Peyer's patch (tissue), 4 donors: ENCODE results near the gene VPS26C.
A peak's percentile ranks its signal among the peaks of the same experiment; 100 is the strongest.

ENCODE experiments used
- POLR2A ChIP-seq, 2 donors: fragments of 450-650 bp; IDR thresholded peaks; one replicate each; pipeline ENCODE4 v1.5.1; 2017; ENCODE audit warnings: antibody characterized with exemption in 2 of 2, mild to moderate bottlenecking in 2 of 2, moderate library complexity in 2 of 2
- TF ChIP-seq, protein P1 (sequence below), 6 experiments: fragments of 450-650 bp in 4 of 6; fragments of 200-600 bp in 2 of 6; sonication (generic) in 1 of 6; IDR thresholded peaks; one replicate each; pipeline ENCODE4 v1.5.1; 2017 to 2019; ENCODE audit warnings: antibody characterized with exemption in 6 of 6, mild to moderate bottlenecking in 3 of 6, moderate library complexity in 1 of 6

DNA sequence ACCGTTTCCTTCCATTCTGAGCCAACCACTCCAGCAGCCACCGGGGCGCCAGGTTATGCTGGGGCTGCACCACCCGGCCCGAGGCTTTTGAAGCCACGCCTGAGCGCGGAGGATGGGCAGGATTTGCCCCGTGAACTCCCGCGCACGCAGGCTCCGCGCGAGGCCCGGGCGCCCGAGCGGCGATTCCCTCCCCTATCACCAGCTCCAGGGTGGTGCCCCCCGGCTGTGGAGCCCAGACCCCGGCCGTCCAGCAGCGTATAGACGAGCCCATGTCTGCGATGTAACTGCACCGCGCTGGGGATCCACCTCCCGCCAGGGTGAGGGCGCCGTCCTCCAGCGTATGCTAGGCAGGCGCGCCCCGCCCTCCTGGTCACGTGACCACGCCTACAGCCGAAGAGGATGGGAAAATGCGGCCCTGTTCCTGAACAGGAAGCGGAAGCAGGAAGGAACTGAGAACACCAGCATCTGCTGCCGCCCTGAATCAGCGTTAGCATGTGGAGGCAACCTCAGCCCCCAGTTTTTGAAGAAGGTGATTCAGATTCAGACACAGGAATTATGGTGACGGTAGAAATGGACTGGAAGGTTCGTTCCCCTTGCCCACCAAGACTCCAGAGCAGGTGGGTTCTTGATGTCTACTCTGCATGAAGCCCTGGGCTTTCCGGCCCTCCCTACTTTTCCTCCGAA is 46.0 kb downstream of the VPS26C start:
- TF ChIP-seq, protein P1, sequence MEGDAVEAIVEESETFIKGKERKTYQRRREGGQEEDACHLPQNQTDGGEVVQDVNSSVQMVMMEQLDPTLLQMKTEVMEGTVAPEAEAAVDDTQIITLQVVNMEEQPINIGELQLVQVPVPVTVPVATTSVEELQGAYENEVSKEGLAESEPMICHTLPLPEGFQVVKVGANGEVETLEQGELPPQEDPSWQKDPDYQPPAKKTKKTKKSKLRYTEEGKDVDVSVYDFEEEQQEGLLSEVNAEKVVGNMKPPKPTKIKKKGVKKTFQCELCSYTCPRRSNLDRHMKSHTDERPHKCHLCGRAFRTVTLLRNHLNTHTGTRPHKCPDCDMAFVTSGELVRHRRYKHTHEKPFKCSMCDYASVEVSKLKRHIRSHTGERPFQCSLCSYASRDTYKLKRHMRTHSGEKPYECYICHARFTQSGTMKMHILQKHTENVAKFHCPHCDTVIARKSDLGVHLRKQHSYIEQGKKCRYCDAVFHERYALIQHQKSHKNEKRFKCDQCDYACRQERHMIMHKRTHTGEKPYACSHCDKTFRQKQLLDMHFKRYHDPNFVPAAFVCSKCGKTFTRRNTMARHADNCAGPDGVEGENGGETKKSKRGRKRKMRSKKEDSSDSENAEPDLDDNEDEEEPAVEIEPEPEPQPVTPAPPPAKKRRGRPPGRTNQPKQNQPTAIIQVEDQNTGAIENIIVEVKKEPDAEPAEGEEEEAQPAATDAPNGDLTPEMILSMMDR (IDR thresholded peaks at IDR 0.05): peak in 4 of 6 experiments; percentile 17 to 49 (median 23)
- TF ChIP-seq POLR2A (IDR thresholded peaks at IDR 0.05): peak; percentile 37 to 51
